Loucy (cell line): ENCODE data around the gene SEC23B.

Experiments used
- H2AFZ ChIP-seq: fragments of 200-600 bp; sonication (generic); 2 replicates; pipeline ENCODE4 v1.6.0; 2016; ENCODE audit warnings: antibody characterized with exemption, mild to moderate bottlenecking, low read length, moderate library complexity
- H3F3A ChIP-seq: fragments of 200-600 bp; 2 replicates; pipeline ENCODE4 v1.6.0; 2016; ENCODE audit warnings: antibody characterized with exemption, low read depth, mild to moderate bottlenecking
- H3K27me3 ChIP-seq: fragments of 200-600 bp; sonication (generic); 2 replicates; pipeline ENCODE4 v1.6.1; 2014; ENCODE audit warnings: low read length, mild to moderate bottlenecking; ENCODE audit not compliant: insufficient read depth, poor library complexity, severe bottlenecking
- H3K36me3 ChIP-seq: fragments of 200-600 bp; sonication (generic); 2 replicates; pipeline ENCODE4 v1.6.1; 2016; ENCODE audit warnings: low read length; ENCODE audit not compliant: insufficient read depth
- H3K4me1 ChIP-seq: fragments of 200-600 bp; sonication (generic); 2 replicates; pipeline ENCODE4 v1.5.1; 2014; ENCODE audit warnings: low read length, mild to moderate bottlenecking; ENCODE audit not compliant: insufficient read depth, poor library complexity, severe bottlenecking
- H3K4me2 ChIP-seq: fragments of 200-600 bp; sonication (generic); 2 replicates; pipeline ENCODE4 v1.6.0; 2014; ENCODE audit warnings: antibody characterized with exemption, low read length, low read depth, mild to moderate bottlenecking; ENCODE audit not compliant: poor library complexity, severe bottlenecking
- H3K4me3 ChIP-seq: fragments of 200-600 bp; sonication (generic); 2 replicates; pipeline ENCODE4 v1.5.1; 2014; ENCODE audit warnings: low read length, mild to moderate bottlenecking, mixed read lengths; ENCODE audit not compliant: poor library complexity, severe bottlenecking
- H3K79me2 ChIP-seq: fragments of 200-600 bp; sonication (generic); 2 replicates; pipeline ENCODE4 v1.6.1; 2014; ENCODE audit warnings: low read length; ENCODE audit not compliant: insufficient read depth
- H3K9ac ChIP-seq: fragments of 200-600 bp; sonication (generic); 2 replicates; pipeline ENCODE4 v1.6.0; 2014; ENCODE audit warnings: mild to moderate bottlenecking, low read depth, low read length, moderate library complexity; ENCODE audit not compliant: poor library complexity, severe bottlenecking
- H3K9me2 ChIP-seq: fragments of 200-600 bp; sonication (generic); replicated peaks from 2 replicates; pipeline ENCODE4 v1.6.1; 2016; ENCODE audit warnings: low read depth, low read length, mixed read lengths
- H3K9me3 ChIP-seq: fragments of 200-600 bp; sonication (generic); 2 replicates; pipeline ENCODE4 v1.6.1; 2014; ENCODE audit warnings: mild to moderate bottlenecking, antibody characterized with exemption, low read length, low read depth; ENCODE audit not compliant: insufficient read depth
- H4K20me1 ChIP-seq: fragments of 200-600 bp; sonication (generic); 2 replicates; pipeline ENCODE4 v1.6.0; 2014; ENCODE audit warnings: antibody characterized with exemption, low read length, mild to moderate bottlenecking; ENCODE audit not compliant: insufficient read depth, poor library complexity, severe bottlenecking
- CTCF ChIP-seq: fragments of 200-600 bp; sonication (generic); conservative IDR thresholded peaks from 2 replicates; pipeline ENCODE4 v1.5.1; 2014; ENCODE audit warnings: mild to moderate bottlenecking, antibody characterized with exemption, low read length
- EZH2phosphoT487 ChIP-seq: fragments of 200-600 bp; IDR thresholded peaks from 2 replicates; pipeline ENCODE4 v1.6.1; 2018; ENCODE audit warnings: antibody characterized with exemption, mild to moderate bottlenecking, moderate library complexity, borderline replicate concordance

Gene SEC23B

GRCh38 chr20:18571009-18571408 lies 63.3 kb downstream of the SEC23B start:
- TF ChIP-seq CTCF (no peak), EZH2phosphoT487 (no peak)
- H3F3A ChIP-seq: no peaks in the 10 kb centered on the region

GRCh38 chr20:18571578-18571977 lies 63.8 kb downstream of the SEC23B start:
- Histone ChIP-seq H2AFZ (no peak overlapping the region), H3K4me3 (no peak overlapping the region), H3K9me3 (no peaks in the 10 kb centered on the region), H3K4me2 (no peak overlapping the region), H3K9me2 (no peaks in the 10 kb centered on the region), H4K20me1 (no peaks in the 10 kb centered on the region), H3K4me1 (peaks cover 11% of the 10 kb centered on the region), H3F3A (no peaks in the 10 kb centered on the region), H3K27me3 (no peaks in the 10 kb centered on the region), H3K79me2 (peaks cover 24% of the 10 kb centered on the region), H3K36me3 (0 out of 2 replicates have a peak, but pooled peaks cover 3% of the 10 kb centered on the region), H3K9ac (no peak overlapping the region)
- TF ChIP-seq CTCF (no peak), EZH2phosphoT487 (no peak)

More at GRCh38 chr20:18571009-18571408, 63.3 kb downstream of the SEC23B start:
- H3K36me3 ChIP-seq: 0 out of 2 replicates have a peak, but pooled peaks cover 3% of the 10 kb centered on the region
- no peaks in the 10 kb centered on the region for H3K9me2 ChIP-seq
- no peak overlapping the region for H3K4me2 ChIP-seq
- H3K79me2 ChIP-seq: peaks cover 26% of the 10 kb centered on the region
- H2AFZ ChIP-seq: no peak overlapping the region
- no peaks in the 10 kb centered on the region for H3K27me3 ChIP-seq
- H3K4me1 ChIP-seq: peaks cover 16% of the 10 kb centered on the region
- H3K9ac ChIP-seq: no peak overlapping the region
- no peaks in the 10 kb centered on the region for H4K20me1 ChIP-seq
- H3K9me3 ChIP-seq: no peaks in the 10 kb centered on the region
- no peak overlapping the region for H3K4me3 ChIP-seq

GRCh38 chr20:18577942-18578341 lies 70.2 kb downstream of the SEC23B start:
- Histone ChIP-seq H3K9ac (no peak overlapping the region), H3F3A (no peaks in the 10 kb centered on the region), H3K4me1 (no peaks in the 10 kb centered on the region), H3K4me3 (no peak overlapping the region), H4K20me1 (no peaks in the 10 kb centered on the region), H3K36me3 (no peaks in the 10 kb centered on the region), H3K27me3 (no peaks in the 10 kb centered on the region), H3K9me2 (no peaks in the 10 kb centered on the region), H3K9me3 (no peaks in the 10 kb centered on the region), H2AFZ (no peak overlapping the region), H3K79me2 (no peaks in the 10 kb centered on the region), H3K4me2 (no peak overlapping the region)
- TF ChIP-seq EZH2phosphoT487 (no peak), CTCF (no peak)
